Measurements from ENCODE around the gene ZBTB20.
A peak's percentile ranks its signal among the peaks of the same experiment; 100 is the strongest.

The ZBTB20 gene

DNA sequence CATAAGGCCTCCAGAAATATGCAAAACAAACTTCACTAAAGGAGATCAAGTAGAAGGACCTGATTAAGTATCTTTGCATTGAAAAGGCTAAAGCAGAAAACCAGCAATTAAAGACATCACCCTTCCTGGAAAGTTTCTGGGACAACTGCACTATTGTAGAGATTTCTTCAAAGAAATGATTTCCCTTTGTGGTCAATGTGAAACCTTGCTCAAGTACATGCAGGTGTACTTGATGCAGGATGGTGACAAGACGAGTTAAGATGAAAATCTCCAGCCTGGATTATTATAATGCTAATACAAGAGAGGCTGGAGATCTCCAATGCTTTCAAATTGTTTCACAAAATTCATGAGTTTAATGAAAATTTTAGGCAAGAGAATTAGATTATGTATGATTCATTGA is 644.9 kb downstream of the ZBTB20 start:
- DNase-seq = no peak
- H2BK120ac ChIP-seq (ENCODE audit: low read depth, low read length) = no peak overlapping the region
- no peaks in the 10 kb centered on the region for H3K9me3 ChIP-seq (ENCODE audit: control insufficient read depth, low read length)
- H3K4me2 ChIP-seq (ENCODE audit: low read length, poor library complexity, severe bottlenecking) = no peak overlapping the region
- no peak overlapping the region for H2BK12ac ChIP-seq (ENCODE audit: low read length in 2 of 2)
- no peak overlapping the region for H3K18ac ChIP-seq (ENCODE audit: low read depth in 1 of 2, low read length in 2 of 2)
- no peak overlapping the region for H3K23ac ChIP-seq (ENCODE audit: low read length in 2 of 2)
- H3K14ac ChIP-seq (ENCODE audit: low read length in 2 of 2) = no peak overlapping the region
- no peak overlapping the region for H3K27ac ChIP-seq (ENCODE audit: low read length, poor library complexity, severe bottlenecking)
- H3K27me3 ChIP-seq (ENCODE audit: control insufficient read depth in 1 of 2, insufficient read depth in 1 of 2, low read length in 2 of 2) = no peaks in the 10 kb centered on the region
- H3K79me1 ChIP-seq (replicated peaks; ENCODE audit: low read length, poor library complexity, severe bottlenecking) = peaks cover 16% of the 10 kb centered on the region
- H2AFZ ChIP-seq (ENCODE audit: low read depth, low read length) = no peak overlapping the region
- 83% methylated on average over 1 of the region's 1 CpG for WGBS
- H4K8ac ChIP-seq (ENCODE audit: low read length) = no peak overlapping the region
- peaks cover 4% of the 10 kb centered on the region for H3K4me1 ChIP-seq (ENCODE audit: control insufficient read depth, insufficient read depth, low read depth, low read length)
- H2BK15ac ChIP-seq (ENCODE audit: low read depth, poor library complexity, severe bottlenecking) = no peak overlapping the region
- no peak overlapping the region for H2BK5ac ChIP-seq (ENCODE audit: low read depth, low read length, poor library complexity, severe bottlenecking)
- H2AK5ac ChIP-seq (ENCODE audit: low read length, severe bottlenecking) = no peak overlapping the region
- H3K9ac ChIP-seq (ENCODE audit: low read length) = no peak overlapping the region
- H3K36me3 ChIP-seq (ENCODE audit: control insufficient read depth in 1 of 2, insufficient read depth in 2 of 2, low read depth in 1 of 2, low read length in 2 of 2) = peaks cover 0 to 9% of the 10 kb centered on the region in 2 experiments
- no peak overlapping the region for H3K4me3 ChIP-seq (ENCODE audit: insufficient read depth in 1 of 2, low read depth in 1 of 2, low read length in 2 of 2)
- H3K4ac ChIP-seq (ENCODE audit: low read depth in 1 of 2, low read length in 2 of 2) = no peak overlapping the region
- H4K91ac ChIP-seq (ENCODE audit: low read length) = no peak overlapping the region

DNA sequence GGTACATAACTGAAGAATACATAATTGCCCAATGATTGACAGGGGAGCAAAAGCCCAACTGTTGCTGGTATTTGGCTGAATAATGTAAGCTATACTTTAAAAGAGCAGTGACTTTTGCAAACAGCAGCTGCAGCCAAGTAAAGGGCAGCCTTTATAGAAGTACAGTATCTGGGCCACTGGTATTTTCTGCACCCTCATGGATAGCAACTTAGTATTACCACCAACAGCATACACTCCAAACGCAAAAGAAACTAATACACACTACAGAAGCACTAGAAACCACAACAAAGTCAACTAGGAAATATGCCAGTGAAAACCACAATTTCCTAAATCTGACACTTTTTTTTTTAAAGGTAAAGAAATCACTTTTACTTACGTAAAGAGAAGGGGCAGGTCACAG is 647.1 kb downstream of the ZBTB20 start:
- Histone ChIP-seq H3K9ac (ENCODE audit: low read length) (no peak overlapping the region), H2BK120ac (ENCODE audit: low read depth, low read length) (no peak overlapping the region), H3K27me3 (ENCODE audit: control insufficient read depth in 1 of 2, insufficient read depth in 1 of 2, low read length in 2 of 2) (no peaks in the 10 kb centered on the region), H4K8ac (ENCODE audit: low read length) (no peak overlapping the region), H3K79me1 (replicated peaks; ENCODE audit: low read length, poor library complexity, severe bottlenecking) (peaks cover 20% of the 10 kb centered on the region), H3K9me3 (ENCODE audit: control insufficient read depth, low read length) (no peaks in the 10 kb centered on the region), H2AFZ (ENCODE audit: low read depth, low read length) (no peak overlapping the region), H3K27ac (ENCODE audit: low read length, poor library complexity, severe bottlenecking) (no peak overlapping the region), H2BK15ac (ENCODE audit: low read depth, poor library complexity, severe bottlenecking) (no peak overlapping the region), H2BK12ac (ENCODE audit: low read length in 2 of 2) (no peak overlapping the region), H3K4me3 (ENCODE audit: insufficient read depth in 1 of 2, low read depth in 1 of 2, low read length in 2 of 2) (no peak overlapping the region), H3K4ac (ENCODE audit: low read depth in 1 of 2, low read length in 2 of 2) (no peak overlapping the region), H3K36me3 (ENCODE audit: control insufficient read depth in 1 of 2, insufficient read depth in 2 of 2, low read depth in 1 of 2, low read length in 2 of 2) (peaks cover 0 to 9% of the 10 kb centered on the region in 2 experiments), H2BK5ac (ENCODE audit: low read depth, low read length, poor library complexity, severe bottlenecking) (no peak overlapping the region), H3K4me1 (ENCODE audit: control insufficient read depth, insufficient read depth, low read depth, low read length) (peaks cover 8% of the 10 kb centered on the region), H4K91ac (ENCODE audit: low read length) (no peak overlapping the region), H3K23ac (ENCODE audit: low read length in 2 of 2) (no peak overlapping the region), H3K14ac (ENCODE audit: low read length in 2 of 2) (no peak overlapping the region), H3K4me2 (ENCODE audit: low read length, poor library complexity, severe bottlenecking) (no peak overlapping the region), H3K18ac (ENCODE audit: low read depth in 1 of 2, low read length in 2 of 2) (no peak overlapping the region), H2AK5ac (ENCODE audit: low read length, severe bottlenecking) (no peak overlapping the region)
- DNase-seq = peak; percentile 17
- WGBS = 10% methylated on average over 1 of the region's 2 CpGs

DNA sequence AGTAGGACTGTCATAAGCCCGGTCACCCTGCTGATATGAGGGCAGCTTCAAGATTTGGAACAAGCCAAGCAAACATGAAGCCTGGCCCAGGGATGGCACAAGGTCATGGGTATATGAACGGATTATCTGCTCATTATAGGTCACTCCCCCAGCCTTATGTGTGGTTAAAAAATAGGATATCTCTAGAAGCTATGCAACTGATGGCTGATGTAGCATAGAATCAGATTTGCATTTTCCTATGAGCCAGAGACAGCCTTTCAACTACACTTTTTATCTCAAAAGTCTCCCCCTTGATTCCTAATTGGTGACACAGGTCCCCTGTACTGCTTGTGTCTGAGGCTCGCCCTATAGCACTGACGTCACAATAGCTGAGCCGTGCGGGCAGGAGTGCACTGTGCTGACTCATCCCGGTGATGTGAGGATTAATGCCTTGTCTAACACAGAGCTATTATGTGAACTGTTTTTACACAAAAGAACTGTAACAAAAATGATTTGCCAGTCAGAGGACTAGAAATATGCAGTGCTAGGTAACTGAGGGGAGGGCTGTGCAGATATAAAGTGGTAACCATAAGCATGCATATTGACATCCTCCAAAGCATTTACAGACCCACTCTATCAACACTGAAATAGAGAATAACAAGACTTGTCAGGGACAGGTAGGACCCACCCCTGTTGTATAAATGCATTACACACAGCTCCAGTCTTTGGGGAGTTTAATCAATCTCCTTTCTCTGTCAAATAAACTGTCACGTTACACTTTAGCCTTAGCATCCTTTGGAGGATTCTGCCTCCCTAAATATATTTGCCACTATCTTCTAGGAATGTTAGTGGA is 648.3 kb downstream of the ZBTB20 start:
- peak overlapping the region; percentile 61 for H4K91ac ChIP-seq (ENCODE audit: low read length)
- no peaks in the 10 kb centered on the region for H3K9me3 ChIP-seq (ENCODE audit: control insufficient read depth, low read length)
- peak overlapping the region; percentile 11 to 12 for H3K18ac ChIP-seq (ENCODE audit: low read depth in 1 of 2, low read length in 2 of 2)
- H3K27ac ChIP-seq (ENCODE audit: low read length, poor library complexity, severe bottlenecking) = peak overlapping the region; percentile 20
- H2BK5ac ChIP-seq (ENCODE audit: low read depth, low read length, poor library complexity, severe bottlenecking) = no peak overlapping the region
- DNase-seq = peak; percentile 77
- peaks cover 0 to 9% of the 10 kb centered on the region in 2 experiments for H3K36me3 ChIP-seq (ENCODE audit: control insufficient read depth in 1 of 2, insufficient read depth in 2 of 2, low read depth in 1 of 2, low read length in 2 of 2)
- peaks cover 22% of the 10 kb centered on the region for H3K79me1 ChIP-seq (replicated peaks; ENCODE audit: low read length, poor library complexity, severe bottlenecking)
- H2BK12ac ChIP-seq (ENCODE audit: low read length in 2 of 2) = peak overlapping the region in 1 of 2 experiments; percentile 54
- H3K4me3 ChIP-seq (ENCODE audit: insufficient read depth in 1 of 2, low read depth in 1 of 2, low read length in 2 of 2) = no peak overlapping the region
- peak overlapping the region; percentile 72 for H4K8ac ChIP-seq (ENCODE audit: low read length)
- no peak overlapping the region for H3K14ac ChIP-seq (ENCODE audit: low read length in 2 of 2)
- peak overlapping the region in 1 of 2 experiments; percentile 60 for H3K23ac ChIP-seq (ENCODE audit: low read length in 2 of 2)
- H3K27me3 ChIP-seq (ENCODE audit: control insufficient read depth in 1 of 2, insufficient read depth in 1 of 2, low read length in 2 of 2) = no peaks in the 10 kb centered on the region
- peak overlapping the region; percentile 33 for H2AK5ac ChIP-seq (ENCODE audit: low read length, severe bottlenecking)
- H3K9ac ChIP-seq (ENCODE audit: low read length) = no peak overlapping the region
- H2AFZ ChIP-seq (ENCODE audit: low read depth, low read length) = no peak overlapping the region
- H3K4ac ChIP-seq (ENCODE audit: low read depth in 1 of 2, low read length in 2 of 2) = peak overlapping the region in 1 of 2 experiments; percentile 24
- H2BK120ac ChIP-seq (ENCODE audit: low read depth, low read length) = peak overlapping the region; percentile 34
- H2BK15ac ChIP-seq (ENCODE audit: low read depth, poor library complexity, severe bottlenecking) = no peak overlapping the region
- peak overlapping the region; percentile 43 for H3K4me2 ChIP-seq (ENCODE audit: low read length, poor library complexity, severe bottlenecking)
- WGBS = 38% methylated on average over 7 of the region's 8 CpGs
- H3K4me1 ChIP-seq (ENCODE audit: control insufficient read depth, insufficient read depth, low read depth, low read length) = peaks cover 8% of the 10 kb centered on the region

DNA sequence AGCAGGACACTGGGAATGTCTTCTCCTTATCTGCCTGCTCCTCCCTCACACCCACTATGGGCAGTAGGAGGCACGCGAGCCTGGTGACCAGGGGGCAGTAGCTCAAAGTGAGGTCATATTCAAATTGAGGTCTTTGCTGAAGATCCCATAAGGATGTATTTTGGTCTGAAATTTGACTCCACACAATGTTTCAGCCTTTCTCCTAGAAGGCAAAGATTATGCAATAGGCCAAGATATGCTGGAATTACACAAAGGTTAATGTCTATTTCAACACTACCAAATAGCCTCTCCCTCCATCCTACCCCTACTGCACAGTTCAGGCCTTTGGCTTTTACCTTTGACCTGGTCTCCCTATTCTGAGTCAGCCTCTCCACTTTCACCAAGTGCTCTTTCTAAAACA is 650.2 kb downstream of the ZBTB20 start:
- no peak overlapping the region for H3K4ac ChIP-seq (ENCODE audit: low read depth in 1 of 2, low read length in 2 of 2)
- H3K9me3 ChIP-seq (ENCODE audit: control insufficient read depth, low read length) = no peaks in the 10 kb centered on the region
- no peak overlapping the region for H2BK12ac ChIP-seq (ENCODE audit: low read length in 2 of 2)
- H3K23ac ChIP-seq (ENCODE audit: low read length in 2 of 2) = no peak overlapping the region
- H3K4me3 ChIP-seq (ENCODE audit: insufficient read depth in 1 of 2, low read depth in 1 of 2, low read length in 2 of 2) = peak overlapping the region in 1 of 2 experiments; percentile 41
- no peak overlapping the region for H2BK15ac ChIP-seq (ENCODE audit: low read depth, poor library complexity, severe bottlenecking)
- no peak overlapping the region for H2BK120ac ChIP-seq (ENCODE audit: low read depth, low read length)
- H3K27me3 ChIP-seq (ENCODE audit: control insufficient read depth in 1 of 2, insufficient read depth in 1 of 2, low read length in 2 of 2) = no peaks in the 10 kb centered on the region
- peaks cover 8% of the 10 kb centered on the region for H3K4me1 ChIP-seq (ENCODE audit: control insufficient read depth, insufficient read depth, low read depth, low read length)
- H3K14ac ChIP-seq (ENCODE audit: low read length in 2 of 2) = no peak overlapping the region
- H3K18ac ChIP-seq (ENCODE audit: low read depth in 1 of 2, low read length in 2 of 2) = no peak overlapping the region
- H2BK5ac ChIP-seq (ENCODE audit: low read depth, low read length, poor library complexity, severe bottlenecking) = no peak overlapping the region
- H3K9ac ChIP-seq (ENCODE audit: low read length) = peak overlapping the region; percentile 22
- DNase-seq = peak; percentile 61
- whole genome bisulfite sequencing = 92% methylated on average over 2 of the region's 2 CpGs
- H2AK5ac ChIP-seq (ENCODE audit: low read length, severe bottlenecking) = no peak overlapping the region
- H3K4me2 ChIP-seq (ENCODE audit: low read length, poor library complexity, severe bottlenecking) = no peak overlapping the region
- peaks cover 23% of the 10 kb centered on the region for H3K79me1 ChIP-seq (replicated peaks; ENCODE audit: low read length, poor library complexity, severe bottlenecking)
- H4K91ac ChIP-seq (ENCODE audit: low read length) = no peak overlapping the region
- H3K36me3 ChIP-seq (ENCODE audit: control insufficient read depth in 1 of 2, insufficient read depth in 2 of 2, low read depth in 1 of 2, low read length in 2 of 2) = peaks cover 0 to 9% of the 10 kb centered on the region in 2 experiments
- no peak overlapping the region for H3K27ac ChIP-seq (ENCODE audit: low read length, poor library complexity, severe bottlenecking)
- no peak overlapping the region for H4K8ac ChIP-seq (ENCODE audit: low read length)
- no peak overlapping the region for H2AFZ ChIP-seq (ENCODE audit: low read depth, low read length)
